Ishikawa (cell line): ENCODE results near the gene RFX2.

ENCODE experiments used
- CEBPB ChIP-seq: IDR thresholded peaks from 2 replicates; pipeline ENCODE4 v1.6.1; 2012
- CREB1 ChIP-seq: IDR thresholded peaks from 2 replicates; pipeline ENCODE4 v1.6.1; 2012; ENCODE audit warnings: low read depth
- EGR1 ChIP-seq: IDR thresholded peaks from 2 replicates; pipeline ENCODE4 v1.6.1; 2012
- EP300 ChIP-seq: IDR thresholded peaks from 2 replicates; pipeline ENCODE4 v1.6.1; 2012; ENCODE audit warnings: borderline replicate concordance
- FOXM1 ChIP-seq: IDR thresholded peaks from 2 replicates; pipeline ENCODE4 v1.6.1; 2012; ENCODE audit warnings: low read depth, borderline replicate concordance
- NFIC ChIP-seq: IDR thresholded peaks from 2 replicates; pipeline ENCODE4 v1.6.1; 2012
- RAD21 ChIP-seq: IDR thresholded peaks from 2 replicates; pipeline ENCODE4 v1.6.1; 2012; ENCODE audit warnings: low read depth
- TAF1 ChIP-seq: IDR thresholded peaks from 2 replicates; pipeline ENCODE4 v1.6.1; 2012; ENCODE audit warnings: low read depth, mild to moderate bottlenecking
- TCF12 ChIP-seq: IDR thresholded peaks from 2 replicates; pipeline ENCODE4 v1.6.1; 2012; ENCODE audit warnings: low read depth
- TEAD4 ChIP-seq: IDR thresholded peaks from 2 replicates; pipeline ENCODE4 v1.6.1; 2012
- YY1 ChIP-seq: IDR thresholded peaks from 2 replicates; pipeline ENCODE4 v1.6.1; 2012; ENCODE audit warnings: low read depth
- ZBTB7A ChIP-seq: IDR thresholded peaks from 2 replicates; pipeline ENCODE4 v1.6.1; 2012; ENCODE audit warnings: low read depth
- TF ChIP-seq, protein P1 (sequence below): IDR thresholded peaks from 2 replicates; pipeline ENCODE4 v1.6.1; 2012
- TF ChIP-seq, protein P2 (sequence below): IDR thresholded peaks from 2 replicates; pipeline ENCODE4 v1.6.1; 2012
- TF ChIP-seq, protein P3 (sequence below): IDR thresholded peaks from 2 replicates; pipeline ENCODE4 v1.6.1; 2012; ENCODE audit warnings: low read depth, mild to moderate bottlenecking

The RFX2 gene

DNA sequence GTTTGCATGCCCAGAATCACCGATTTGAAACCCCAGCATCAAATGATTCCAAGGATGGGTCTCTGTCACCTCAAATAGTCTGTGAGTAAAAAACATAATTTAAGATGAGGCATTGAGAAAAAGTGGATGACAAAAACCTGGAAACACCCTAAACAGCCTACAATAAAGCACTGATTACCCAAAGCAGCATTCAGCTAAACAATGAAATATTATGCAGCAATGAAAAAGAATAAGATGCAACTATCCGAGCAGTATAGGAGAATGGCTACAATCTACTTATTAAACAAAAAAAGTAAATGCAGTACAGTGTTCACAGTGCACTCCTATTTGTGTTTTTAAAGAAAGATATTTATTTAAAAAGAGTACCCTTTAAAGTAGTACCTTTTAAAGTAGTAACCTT, 7.7 kb upstream of the RFX2 start:
- TF ChIP-seq, protein P1, sequence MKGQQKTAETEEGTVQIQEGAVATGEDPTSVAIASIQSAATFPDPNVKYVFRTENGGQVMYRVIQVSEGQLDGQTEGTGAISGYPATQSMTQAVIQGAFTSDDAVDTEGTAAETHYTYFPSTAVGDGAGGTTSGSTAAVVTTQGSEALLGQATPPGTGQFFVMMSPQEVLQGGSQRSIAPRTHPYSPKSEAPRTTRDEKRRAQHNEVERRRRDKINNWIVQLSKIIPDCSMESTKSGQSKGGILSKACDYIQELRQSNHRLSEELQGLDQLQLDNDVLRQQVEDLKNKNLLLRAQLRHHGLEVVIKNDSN, result no peak
- no peak for TF ChIP-seq RAD21
- no peak for TF ChIP-seq FOXM1
- no peak for TF ChIP-seq EP300
- TF ChIP-seq CREB1, result no peak
- TF ChIP-seq, protein P2, sequence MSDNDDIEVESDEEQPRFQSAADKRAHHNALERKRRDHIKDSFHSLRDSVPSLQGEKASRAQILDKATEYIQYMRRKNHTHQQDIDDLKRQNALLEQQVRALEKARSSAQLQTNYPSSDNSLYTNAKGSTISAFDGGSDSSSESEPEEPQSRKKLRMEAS, result no peak
- TF ChIP-seq, protein P3, sequence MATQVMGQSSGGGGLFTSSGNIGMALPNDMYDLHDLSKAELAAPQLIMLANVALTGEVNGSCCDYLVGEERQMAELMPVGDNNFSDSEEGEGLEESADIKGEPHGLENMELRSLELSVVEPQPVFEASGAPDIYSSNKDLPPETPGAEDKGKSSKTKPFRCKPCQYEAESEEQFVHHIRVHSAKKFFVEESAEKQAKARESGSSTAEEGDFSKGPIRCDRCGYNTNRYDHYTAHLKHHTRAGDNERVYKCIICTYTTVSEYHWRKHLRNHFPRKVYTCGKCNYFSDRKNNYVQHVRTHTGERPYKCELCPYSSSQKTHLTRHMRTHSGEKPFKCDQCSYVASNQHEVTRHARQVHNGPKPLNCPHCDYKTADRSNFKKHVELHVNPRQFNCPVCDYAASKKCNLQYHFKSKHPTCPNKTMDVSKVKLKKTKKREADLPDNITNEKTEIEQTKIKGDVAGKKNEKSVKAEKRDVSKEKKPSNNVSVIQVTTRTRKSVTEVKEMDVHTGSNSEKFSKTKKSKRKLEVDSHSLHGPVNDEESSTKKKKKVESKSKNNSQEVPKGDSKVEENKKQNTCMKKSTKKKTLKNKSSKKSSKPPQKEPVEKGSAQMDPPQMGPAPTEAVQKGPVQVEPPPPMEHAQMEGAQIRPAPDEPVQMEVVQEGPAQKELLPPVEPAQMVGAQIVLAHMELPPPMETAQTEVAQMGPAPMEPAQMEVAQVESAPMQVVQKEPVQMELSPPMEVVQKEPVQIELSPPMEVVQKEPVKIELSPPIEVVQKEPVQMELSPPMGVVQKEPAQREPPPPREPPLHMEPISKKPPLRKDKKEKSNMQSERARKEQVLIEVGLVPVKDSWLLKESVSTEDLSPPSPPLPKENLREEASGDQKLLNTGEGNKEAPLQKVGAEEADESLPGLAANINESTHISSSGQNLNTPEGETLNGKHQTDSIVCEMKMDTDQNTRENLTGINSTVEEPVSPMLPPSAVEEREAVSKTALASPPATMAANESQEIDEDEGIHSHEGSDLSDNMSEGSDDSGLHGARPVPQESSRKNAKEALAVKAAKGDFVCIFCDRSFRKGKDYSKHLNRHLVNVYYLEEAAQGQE, result no peak
- no peak for TF ChIP-seq EGR1
- no peak for TF ChIP-seq YY1
- TF ChIP-seq TEAD4, result no peak

DNA sequence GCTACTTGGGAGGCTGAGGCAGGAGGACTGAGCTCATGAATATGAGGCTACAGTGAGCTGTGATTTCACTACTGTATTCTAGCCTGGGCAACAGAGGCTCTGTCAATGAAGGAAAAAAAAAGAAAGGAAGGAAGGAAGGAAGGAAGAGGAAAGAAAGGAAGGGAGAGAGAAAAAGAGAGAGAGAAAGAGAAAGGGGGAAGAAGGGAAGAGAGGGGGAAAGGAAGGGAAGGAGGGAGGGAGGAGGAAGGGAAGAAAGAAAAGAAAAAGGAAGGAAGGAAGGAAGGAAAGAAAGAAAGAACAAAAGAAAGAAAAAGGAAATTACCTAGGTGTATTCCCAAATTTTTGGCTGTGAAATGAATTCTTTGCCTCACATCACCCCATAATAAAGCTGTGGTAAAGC, 7.2 kb upstream of the RFX2 start:
- TF ChIP-seq RAD21 (no peak), TCF12 (no peak), TEAD4 (no peak), TAF1 (no peak), CEBPB (no peak)
- TF ChIP-seq, protein P1, result no peak

DNA sequence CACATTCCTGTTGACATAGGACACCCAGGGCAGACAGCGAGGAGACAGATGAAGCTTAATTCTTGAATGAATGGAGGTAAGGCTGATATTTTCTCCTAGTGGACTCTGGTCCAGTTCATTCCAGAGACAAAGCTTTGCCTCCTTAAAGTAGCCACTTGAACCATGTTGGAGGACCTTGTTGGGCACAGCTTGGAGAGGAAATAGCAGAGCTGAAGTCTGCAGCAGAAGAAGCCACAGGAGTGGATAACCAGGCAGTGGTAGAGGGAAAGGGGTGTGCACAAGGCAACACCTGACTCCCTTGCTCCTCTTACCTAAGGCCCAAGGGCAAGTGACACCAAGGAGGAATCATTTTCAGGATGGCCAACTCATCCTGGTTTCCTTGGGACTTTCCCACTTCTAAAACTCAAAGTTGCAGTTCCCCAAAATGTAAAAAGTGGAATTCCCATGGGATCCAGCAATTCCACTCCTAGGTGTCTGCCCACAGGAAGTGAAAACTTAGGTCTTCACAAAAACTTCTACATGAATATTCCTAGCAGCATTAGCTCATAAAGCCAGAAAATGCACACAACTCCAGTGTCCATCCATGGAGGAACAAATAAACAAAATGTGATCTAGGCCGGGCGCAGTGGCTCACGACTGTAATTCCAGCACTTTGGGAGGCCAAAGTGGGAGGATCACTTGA, 6.6 kb upstream of the RFX2 start:
- TF ChIP-seq TEAD4 (no peak), EGR1 (no peak), TCF12 (no peak), ZBTB7A (no peak), FOXM1 (no peak), NFIC (no peak), CEBPB (no peak), RAD21 (no peak)

DNA sequence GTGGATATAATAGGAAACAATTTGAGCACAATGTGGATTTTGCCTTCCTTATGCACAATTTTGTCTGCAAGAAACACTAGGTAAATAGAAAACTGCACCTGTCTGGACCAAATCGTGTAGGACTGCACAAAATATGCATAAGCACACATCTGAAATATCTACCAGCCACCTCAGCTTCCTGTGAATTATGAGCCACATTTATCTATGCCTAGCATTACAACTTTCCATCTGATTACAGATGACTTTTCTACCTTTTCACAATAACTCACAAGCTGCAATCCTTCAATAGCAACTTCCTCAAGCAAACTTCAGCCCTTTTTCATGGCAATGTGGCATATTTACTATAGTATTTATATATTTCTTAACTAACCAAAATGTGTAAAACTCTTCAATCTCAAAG, 5.7 kb upstream of the RFX2 start:
- TF ChIP-seq NFIC (no peak), EP300 (no peak), TAF1 (no peak), TCF12 (no peak), CREB1 (no peak), FOXM1 (no peak), CEBPB (no peak), TEAD4 (no peak), RAD21 (no peak), ZBTB7A (no peak), EGR1 (no peak), YY1 (no peak)
- TF ChIP-seq, protein P1, result no peak
- TF ChIP-seq, protein P3, result no peak
- TF ChIP-seq, protein P2, result no peak

DNA sequence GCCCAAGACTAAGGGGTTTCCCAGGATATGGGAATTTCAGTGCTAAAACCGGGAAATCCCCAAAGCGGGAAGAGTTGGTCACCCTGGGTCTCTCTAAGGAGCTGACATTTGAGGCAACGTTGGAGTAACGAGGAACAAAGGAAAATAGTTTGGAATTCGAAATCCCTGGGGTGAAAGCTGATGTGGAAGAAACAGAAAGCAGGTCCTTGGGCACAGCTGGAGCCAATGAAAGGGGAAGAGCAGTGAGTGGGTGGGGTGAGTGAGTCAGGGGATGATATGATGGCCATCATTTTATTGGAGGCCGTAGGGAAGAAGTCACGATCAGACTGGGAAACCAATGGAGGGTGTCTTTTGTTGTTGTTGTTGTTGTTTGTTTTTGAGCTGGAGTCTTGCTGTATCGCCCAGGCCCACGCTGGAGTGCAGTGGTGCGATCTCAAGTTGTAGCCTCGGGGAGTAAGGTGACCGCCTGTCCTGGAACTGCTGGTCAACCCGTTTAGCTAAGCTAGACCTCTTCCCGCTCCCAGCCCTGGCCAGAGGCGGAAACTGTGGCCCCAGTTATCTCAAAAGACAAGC, 3.4 kb upstream of the RFX2 start:
- TF ChIP-seq CREB1 (no peak), NFIC (no peak), TCF12 (no peak), CEBPB (no peak), RAD21 (no peak), EGR1 (no peak), YY1 (no peak), TEAD4 (no peak)
- TF ChIP-seq, protein P2, result no peak
- TF ChIP-seq, protein P1, result no peak
